GM19099 (cell line): ENCODE data around the gene PRRT3.
A peak's percentile ranks its signal among the peaks of the same experiment; 100 is the strongest.

Experiments
- POLR2A ChIP-seq: IDR thresholded peaks from 3 replicates; pipeline ENCODE4 v1.6.1; 2011; ENCODE audit warnings: low read depth; ENCODE audit not compliant: insufficient read length; ENCODE audit errors: extremely low read depth

The PRRT3 gene

DNA sequence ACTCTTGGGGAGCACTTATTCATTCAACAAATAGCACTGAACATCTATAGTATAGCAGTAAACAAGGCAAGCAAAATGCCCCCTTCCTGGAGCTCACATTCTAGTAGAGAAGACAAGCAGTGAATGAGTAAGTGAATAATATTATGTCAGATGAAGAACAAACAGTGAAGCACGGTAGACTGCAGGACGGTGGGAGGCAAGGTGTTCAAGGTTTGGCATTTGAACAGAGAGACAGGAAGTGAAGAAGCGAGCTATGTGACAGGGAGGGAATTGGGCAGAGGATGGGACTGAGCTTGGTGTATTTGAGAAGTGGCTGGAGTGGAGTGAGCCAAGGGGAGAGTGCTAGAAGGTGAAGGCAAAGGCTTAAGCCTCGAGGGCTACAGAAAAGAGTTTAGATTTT lies 17.2 kb downstream of the PRRT3 start:
- TF ChIP-seq POLR2A: no peak

GRCh38 chr3:9934235-9934621 lies 18.0 kb downstream of the PRRT3 start:
- TF ChIP-seq POLR2A: no peak

- peak; percentile 69 for TF ChIP-seq POLR2A
These were observed 18.5 kb downstream of the PRRT3 start, which contains the start of gene CRELD1 for GRCh38 chr3:9933561-9934234. Gene CRELD1 (plus strand): TSS chr3:9933834. CDS start chr3:9934439, 605 bp downstream.

- peak; percentile 54 for TF ChIP-seq POLR2A
These were observed 19.2 kb downstream of the PRRT3 start for GRCh38 chr3:9932843-9933560.

DNA sequence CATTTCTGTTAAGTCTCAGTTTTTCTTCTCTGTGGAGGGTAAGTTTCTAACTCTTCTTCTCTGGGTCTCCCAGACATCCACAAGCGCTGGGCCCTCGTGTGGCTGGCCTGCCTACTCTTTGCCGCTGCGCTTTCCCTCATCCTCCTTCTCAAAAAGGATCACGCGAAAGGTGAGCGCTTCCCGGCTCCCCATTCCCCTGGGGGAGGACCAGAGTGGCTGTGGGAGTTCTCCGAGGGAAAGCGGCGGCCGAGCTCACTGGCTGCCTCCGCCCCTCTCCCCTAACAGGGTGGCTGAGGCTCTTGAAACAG lies 19.7 kb downstream of the PRRT3 start:
- no peak for TF ChIP-seq POLR2A

DNA sequence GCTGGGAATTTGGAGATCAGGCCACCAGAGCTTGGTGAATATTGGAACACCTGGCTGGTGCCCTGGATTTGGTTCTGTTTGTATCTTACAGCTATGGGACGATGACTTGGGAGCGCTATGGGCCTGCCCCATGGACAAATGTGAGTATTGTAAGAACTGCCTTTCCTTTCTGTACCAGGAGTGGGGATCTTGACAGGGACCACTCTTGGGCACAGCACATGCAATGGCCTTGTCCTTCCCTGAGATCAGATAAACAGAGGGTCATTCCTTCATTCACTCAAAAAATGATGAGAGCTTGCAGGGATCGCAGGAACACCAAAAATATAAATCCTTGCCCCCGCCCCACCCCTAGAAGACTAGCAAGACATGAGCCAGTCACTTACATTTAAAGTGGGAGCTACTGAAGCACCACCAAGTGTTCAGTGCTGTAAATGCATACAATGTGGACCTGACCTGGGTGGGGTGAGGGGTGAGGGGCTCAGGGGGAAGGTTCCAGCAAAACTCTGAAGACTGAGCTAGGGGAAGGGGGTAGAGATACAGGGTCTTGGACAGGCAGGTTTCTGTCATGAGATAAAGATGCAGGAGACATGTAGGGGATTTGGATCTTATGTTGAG lies 21.3 kb downstream of the PRRT3 start:
- TF ChIP-seq POLR2A: no peak

DNA sequence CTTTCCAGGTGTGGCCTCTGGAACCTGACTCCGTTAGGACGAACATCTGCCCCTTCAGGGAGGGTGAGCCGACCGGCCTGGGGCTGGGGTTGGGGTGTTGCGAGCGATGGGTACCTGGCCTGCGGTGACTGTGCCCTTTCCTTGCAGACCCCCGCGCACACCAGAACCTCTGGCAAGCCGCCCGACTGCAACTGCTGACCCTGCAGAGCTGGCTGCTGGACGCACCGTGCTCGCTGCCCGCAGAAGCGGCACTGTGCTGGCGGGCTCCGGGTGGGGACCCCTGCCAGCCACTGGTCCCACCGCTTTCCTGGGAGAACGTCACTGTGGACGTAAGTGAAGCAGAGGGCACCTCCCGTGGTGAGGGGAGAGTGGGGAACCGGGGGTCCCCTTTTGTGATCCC lies 24.1 kb downstream of the PRRT3 start:
- no peak for TF ChIP-seq POLR2A

- TF ChIP-seq POLR2A: no peak
These were observed 33.8 kb downstream of the PRRT3 start for GRCh38 chr3:9918261-9919038.

DNA sequence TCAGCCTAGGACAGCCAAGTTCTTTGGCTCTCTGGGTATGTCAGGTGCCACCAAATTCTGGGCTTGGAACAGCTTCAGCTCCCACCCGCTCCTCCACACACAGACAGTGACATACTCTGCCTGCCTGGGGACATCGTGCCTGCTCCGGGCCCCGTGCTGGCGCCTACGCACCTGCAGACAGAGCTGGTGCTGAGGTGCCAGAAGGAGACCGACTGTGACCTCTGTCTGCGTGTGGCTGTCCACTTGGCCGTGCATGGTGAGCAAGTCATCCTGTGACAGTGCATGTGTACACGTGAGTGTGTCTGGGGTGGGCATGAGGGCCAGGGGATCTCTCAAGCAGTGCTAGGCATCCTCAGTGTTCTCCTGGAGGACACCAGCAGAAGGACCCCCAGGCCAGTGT lies 34.4 kb downstream of the PRRT3 start:
- TF ChIP-seq POLR2A: no peak

DNA sequence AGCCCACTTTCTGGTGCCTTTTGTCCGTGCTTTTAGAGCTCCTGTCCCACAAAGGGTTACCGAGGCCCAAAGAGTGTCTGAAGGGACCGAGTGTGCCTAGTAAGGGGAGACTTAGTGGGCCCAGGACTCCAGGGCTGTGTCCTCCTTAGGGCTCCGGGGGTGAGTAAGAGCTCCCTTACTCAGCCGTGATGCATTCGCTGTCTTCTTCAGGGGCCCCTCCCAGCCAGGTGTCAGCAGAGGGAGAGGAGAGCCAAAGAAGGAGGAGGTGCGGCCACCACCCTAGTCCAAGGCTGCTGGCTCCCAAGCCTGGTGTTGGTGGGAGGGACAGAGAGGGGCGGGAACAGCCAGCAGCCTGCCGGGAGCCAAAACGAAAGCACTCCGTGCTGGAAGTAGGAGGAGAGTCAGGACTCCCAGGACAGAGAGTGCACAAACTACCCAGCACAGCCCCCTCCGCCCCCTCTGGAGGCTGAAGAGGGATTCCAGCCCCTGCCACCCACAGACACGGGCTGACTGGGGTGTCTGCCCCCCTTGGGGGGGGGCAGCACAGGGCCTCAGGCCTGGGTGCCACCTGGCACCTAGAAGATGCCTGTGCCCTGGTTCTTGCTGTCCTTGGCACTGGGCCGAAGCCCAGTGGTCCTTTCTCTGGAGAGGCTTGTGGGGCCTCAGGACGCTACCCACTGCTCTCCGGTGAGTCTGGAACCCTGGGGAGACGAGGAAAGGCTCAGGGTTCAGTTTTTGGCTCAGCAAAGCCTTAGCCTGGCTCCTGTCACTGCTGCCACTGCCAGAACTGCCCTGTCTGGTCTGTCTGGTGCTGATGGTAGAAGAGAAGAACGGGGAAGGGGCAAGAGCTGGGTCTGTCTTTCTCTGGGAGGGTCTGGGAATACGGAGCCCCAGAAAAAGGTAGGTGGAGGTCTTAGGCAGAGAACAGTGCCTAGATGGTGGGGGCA lies 35.2 kb downstream of the PRRT3 start, which contains the start of gene IL17RC:
IL17RC (plus strand) TSS at position 365 of the 947 bp plus-strand sequence; CDS start at position 583, 218 bp downstream.
- TF ChIP-seq POLR2A: no peak

- TF ChIP-seq POLR2A: no peak
These were observed 35.9 kb downstream of the PRRT3 start for GRCh38 chr3:9916346-9916733.

GRCh38 chr3:9915254-9916141 lies 36.7 kb downstream of the PRRT3 start:
- no peak for TF ChIP-seq POLR2A

DNA sequence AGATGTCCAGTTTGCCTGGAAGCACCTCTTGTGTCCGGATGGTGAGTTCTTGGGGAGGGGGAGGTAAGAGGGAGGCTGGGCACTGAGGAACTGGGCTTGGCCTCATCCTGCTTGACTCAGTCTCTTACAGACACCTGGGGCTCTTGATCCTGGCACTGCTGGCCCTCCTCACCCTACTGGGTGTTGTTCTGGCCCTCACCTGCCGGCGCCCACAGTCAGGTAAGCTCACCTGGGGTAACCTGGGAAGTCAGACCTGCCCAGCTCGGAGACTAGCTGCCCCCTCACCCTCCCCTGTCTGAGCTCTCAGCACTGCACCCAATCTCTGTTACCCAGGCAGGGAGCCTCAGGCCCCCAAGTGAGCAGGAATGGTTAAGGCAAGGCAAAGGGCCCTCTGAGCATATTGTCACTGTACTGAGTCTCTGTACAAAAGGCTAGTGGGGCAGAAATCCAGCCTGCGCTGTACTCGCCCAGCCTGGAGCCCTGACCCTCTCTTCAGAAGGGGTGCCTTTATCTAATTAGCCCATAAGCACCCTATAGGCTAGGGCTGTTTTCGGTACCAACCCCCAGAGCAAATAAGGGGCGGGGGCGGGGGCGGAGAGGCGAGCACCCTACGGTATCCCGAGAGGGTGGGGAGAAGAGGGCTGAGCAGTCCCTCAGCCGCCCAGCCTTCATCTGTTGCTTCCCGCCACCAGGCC lies 37.5 kb downstream of the PRRT3 start:
- no peak for TF ChIP-seq POLR2A
